CD14-positive monocyte (primary cell): ENCODE results near the gene LAMA3. TPM values are rescaled to one million over a fixed set of nuclear protein-coding genes. Genes with fewer than 3 reads are reported as not detected.

Experiments
- DNase-seq, 3 donors: peaks; one replicate each; pipeline ENCODE4 v3.0.0-alpha.2; 2011 to 2022
- H2AFZ ChIP-seq: 2 replicates; pipeline ENCODE4 v1.6.0; 2012; ENCODE audit warnings: mild to moderate bottlenecking, low read depth, low read length, inconsistent platforms; ENCODE audit not compliant: insufficient read depth, poor library complexity, severe bottlenecking
- H3K27ac ChIP-seq, 2 donors: 1 replicate in 1 of 2; 2 replicates in 1 of 2; pipeline ENCODE4 v1.5.1; 2012 to 2013; ENCODE audit warnings: low read length in 2 of 2, control low read depth in 1 of 2, inconsistent platforms in 1 of 2, low read depth in 1 of 2, mild to moderate bottlenecking in 1 of 2
- H3K27me3 ChIP-seq, 2 donors: one replicate each; pipeline versions ENCODE4 v1.6.0 to v1.6.1; 2011 to 2013; ENCODE audit warnings: low read length in 2 of 2; ENCODE audit not compliant: control insufficient read depth in 2 of 2, insufficient read depth in 2 of 2
- H3K36me3 ChIP-seq, 2 donors: replicated peaks in 1 of 2; 1 replicate in 1 of 2; 2 replicates in 1 of 2; pipeline versions ENCODE4 v1.5.1 to v1.6.1; 2012 to 2013; ENCODE audit warnings: low read length in 2 of 2, control low read depth in 1 of 2, inconsistent platforms in 1 of 2, mild to moderate bottlenecking in 1 of 2; ENCODE audit not compliant: insufficient read depth in 2 of 2, control insufficient read depth in 1 of 2
- H3K4me1 ChIP-seq, 2 donors: 1 replicate in 1 of 2; 2 replicates in 1 of 2; pipeline versions ENCODE4 v1.5.1 to v1.6.1; 2012 to 2013; ENCODE audit warnings: low read length in 2 of 2, control low read depth in 1 of 2, inconsistent platforms in 1 of 2, mild to moderate bottlenecking in 1 of 2, moderate library complexity in 1 of 2; ENCODE audit not compliant: insufficient read depth in 2 of 2, control insufficient read depth in 1 of 2
- H3K4me2 ChIP-seq: replicated peaks from 2 replicates; pipeline ENCODE3; 2012; ENCODE audit warnings: low read length, moderate library complexity, mild to moderate bottlenecking; ENCODE audit not compliant: poor library complexity, severe bottlenecking; ENCODE audit errors: extremely low read depth
- H3K4me3 ChIP-seq, 3 experiments: fragments of 200-600 bp in 1 of 3; sonication (generic) in 1 of 3; replicated peaks in 1 of 3; 1 replicate in 2 of 3; 2 replicates in 1 of 3; pipeline ENCODE4 v1.5.1; 2011 to 2013; ENCODE audit warnings: low read length in 3 of 3, mild to moderate bottlenecking in 3 of 3, control low read depth in 2 of 3, low read depth in 2 of 3, inconsistent platforms in 1 of 3, moderate library complexity in 1 of 3
- H3K79me2 ChIP-seq: 2 replicates; pipeline ENCODE4 v1.6.0; 2012; ENCODE audit warnings: mild to moderate bottlenecking, control low read depth, inconsistent platforms, low read length, moderate library complexity; ENCODE audit not compliant: insufficient read depth
- H3K9ac ChIP-seq: 2 replicates; pipeline ENCODE4 v1.6.0; 2017; ENCODE audit warnings: low read length, mild to moderate bottlenecking; ENCODE audit not compliant: insufficient read depth, poor library complexity, severe bottlenecking
- H3K9me3 ChIP-seq, 2 donors: replicated peaks in 1 of 2; 1 replicate in 1 of 2; 2 replicates in 1 of 2; pipeline versions ENCODE4 v1.5.1 to v1.6.1; 2012 to 2013; ENCODE audit warnings: low read length in 2 of 2, control low read depth in 1 of 2; ENCODE audit not compliant: control insufficient read depth in 1 of 2, insufficient read depth in 1 of 2
- H4K20me1 ChIP-seq: 2 replicates; pipeline ENCODE4 v1.6.0; 2012; ENCODE audit warnings: mild to moderate bottlenecking, low read length, control low read depth, moderate library complexity; ENCODE audit not compliant: insufficient read depth
- H3K27ac Mint-ChIP-seq, 7 donors: one replicate each; pipeline ENCODE4 v1.8.0; 2020; ENCODE audit warnings: mild to moderate bottlenecking in 7 of 7, mixed read lengths in 7 of 7, moderate library complexity in 6 of 7, inconsistent platforms in 2 of 7
- H3K27me3 Mint-ChIP-seq, 3 donors: one replicate each; pipeline ENCODE4 v1.8.0; 2021 to 2022; ENCODE audit warnings: low read depth in 3 of 3, mild to moderate bottlenecking in 3 of 3, mixed read lengths in 3 of 3, moderate library complexity in 3 of 3, inconsistent platforms in 1 of 3
- H3K36me3 Mint-ChIP-seq, 2 donors: one replicate each; pipeline ENCODE4 v1.8.0; 2020; ENCODE audit warnings: mixed read lengths in 2 of 2, inconsistent platforms in 1 of 2, mild to moderate bottlenecking in 1 of 2
- H3K4me1 Mint-ChIP-seq: one replicate; pipeline ENCODE4 v1.8.0; 2020; ENCODE audit warnings: mild to moderate bottlenecking, mixed read lengths
- H3K4me3 Mint-ChIP-seq, 2 donors: one replicate each; pipeline ENCODE4 v1.8.0; 2020; ENCODE audit warnings: mild to moderate bottlenecking in 2 of 2, mixed read lengths in 2 of 2, moderate library complexity in 1 of 2
- H3K9me3 Mint-ChIP-seq, 7 donors: one replicate each; pipeline ENCODE4 v1.8.0; 2020 to 2022; ENCODE audit warnings: mixed read lengths in 7 of 7, mild to moderate bottlenecking in 6 of 7, moderate library complexity in 6 of 7, inconsistent platforms in 2 of 7
- CTCF ChIP-seq: fragments of 200-600 bp; IDR thresholded peaks from one replicate; pipeline ENCODE4 v1.8.0; 2022; ENCODE audit warnings: antibody characterized with exemption, mild to moderate bottlenecking
- whole genome bisulfite sequencing: methylation state at CpG from one replicate; pipeline ENCODE4 v1.1.5; 2013; ENCODE audit warnings: missing lambda C conversion rate; ENCODE audit not compliant: insufficient coverage; 5-methylcytosine and 5-hydroxymethylcytosine counted together
- intact Hi-C, 2 donors: fragments of 100-400 bp; cut with micrococcal nuclease; formaldehyde crosslinking; loops; one replicate each; pipeline versions ENCODE4 v1.15.0 to v1.15.1; 2023
- polyA plus RNA-seq, 3 donors: library from polyadenylated mRNA; depleted of rRNA in 1 of 3; unstranded in 2 of 3; stranded (reverse) in 1 of 3; fragments of 300-500 nt in 2 of 3; fragments of >200 nt in 1 of 3; fragmentation: Illumina TruSeq in 2 of 3; gene quantifications; 1 replicate in 2 of 3; 2 replicates in 1 of 3; pipeline ENCODE4 v1.2.3, GENCODE V29; 2012 to 2021

The LAMA3 gene
- polyA plus RNA-seq, 3 donors: not detected

- Histone ChIP-seq H3K4me2 (no peak overlapping the region), H3K36me3 (no peaks in the 10 kb centered on the region), H3K9ac (no peak overlapping the region), H3K27ac (no peak overlapping the region), H3K4me3 (no peak overlapping the region), H3K27me3 (peaks cover 0 to 6% of the 10 kb centered on the region in 2 donors), H3K9me3 (no peaks in the 10 kb centered on the region), H3K79me2 (no peaks in the 10 kb centered on the region), H3K4me1 (no peaks in the 10 kb centered on the region), H4K20me1 (no peaks in the 10 kb centered on the region), H2AFZ (no peak overlapping the region)
- no peak for DNase-seq
- Mint-ChIP-seq H3K4me3 (no peak overlapping the region), H3K4me1 (peaks cover 5% of the 10 kb centered on the region), H3K27me3 (peaks cover 2 to 9% (median 8%) of the 10 kb centered on the region in 3 donors), H3K36me3 (no peaks in the 10 kb centered on the region), H3K9me3 (no peaks in the 10 kb centered on the region), H3K27ac (no peak overlapping the region)
- intact Hi-C loops: loop anchor here in 1 of 2 donors (10.0 kb wide), 1 partner anchor 194 kb away; no protein-coding TSS in a partner anchor
- no peak for TF ChIP-seq CTCF
- no CpG with 5 or more reads among the region's 1 CpG for WGBS
Measured at GRCh38 chr18:23819001-23819400, 129.7 kb downstream of the LAMA3 start.

DNA sequence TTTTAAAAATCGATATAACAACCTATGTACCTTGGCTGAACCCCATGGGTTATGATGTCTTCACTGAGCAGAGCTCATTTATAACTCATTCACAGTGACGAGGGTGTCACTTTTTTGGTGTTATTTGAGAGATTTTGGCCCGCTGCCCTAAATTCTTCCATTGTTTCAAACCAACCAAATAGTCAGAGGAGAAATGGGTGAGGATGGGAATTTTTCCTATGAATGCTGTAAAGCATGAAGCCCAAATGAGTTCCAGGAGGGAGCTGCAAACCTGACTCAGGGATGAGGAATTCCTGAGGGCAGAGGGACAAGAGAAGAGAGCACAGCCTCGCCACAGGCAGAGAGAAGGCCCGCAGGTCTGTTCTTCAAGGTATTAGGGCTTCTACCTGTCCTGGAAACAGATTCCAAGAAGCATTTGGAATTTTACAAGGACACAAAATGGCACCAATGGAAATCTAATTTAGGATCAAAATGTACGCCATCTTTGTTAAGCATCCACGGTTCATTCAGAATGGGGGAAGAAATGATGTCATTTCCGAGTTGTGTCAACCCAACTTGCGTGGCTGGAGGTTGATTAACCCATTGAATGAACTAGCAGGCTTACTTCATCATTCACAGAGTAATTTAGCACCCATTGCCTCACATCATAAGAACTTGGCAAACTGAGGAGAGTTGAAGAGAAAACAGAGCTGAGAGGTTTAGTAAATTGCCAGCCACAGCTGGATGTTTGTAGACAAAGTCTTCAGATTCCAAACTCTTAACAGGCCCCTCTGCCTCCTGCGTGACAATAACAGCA lies 133.5 kb downstream of the LAMA3 start:
- DNase-seq: no peak
- Mint-ChIP-seq H3K27me3 (peaks cover 2 to 8% (median 4%) of the 10 kb centered on the region in 3 donors), H3K36me3 (no peaks in the 10 kb centered on the region), H3K4me1 (no peaks in the 10 kb centered on the region), H3K9me3 (no peaks in the 10 kb centered on the region), H3K4me3 (no peak overlapping the region), H3K27ac (no peak overlapping the region)
- Histone ChIP-seq H3K36me3 (no peaks in the 10 kb centered on the region), H3K9me3 (no peaks in the 10 kb centered on the region), H3K79me2 (no peaks in the 10 kb centered on the region), H3K4me3 (no peak overlapping the region), H3K9ac (no peak overlapping the region), H3K4me2 (no peak overlapping the region), H4K20me1 (no peaks in the 10 kb centered on the region), H2AFZ (no peak overlapping the region), H3K27me3 (peaks cover 3 to 9% of the 10 kb centered on the region in 2 donors), H3K4me1 (no peaks in the 10 kb centered on the region), H3K27ac (no peak overlapping the region)
- intact Hi-C loops: no loop called here
- TF ChIP-seq CTCF: no peak
- 100% methylated on average over 2 of the region's 10 CpGs for WGBS
